Endothelial cell of umbilical vein (primary cell): ENCODE measurements around the gene EFEMP1. TPM values are rescaled to one million over a fixed set of nuclear protein-coding genes. Genes with fewer than 3 reads are reported as not detected.
"Not testable (repeated sequence)": the region's sequence is repeated elsewhere in the genome, so short reads cannot be mapped to it uniquely, and the experiment has no call there.

Experiments
- BruUV-seq: library from RNA; stranded (reverse); fragments of 400-500 nt; replicated peaks from 2 replicates; lab custom pipeline; 2021; lab: Mats Ljungman, UMichigan
- CTCF ChIA-PET: fragments of 300-600, 350-600 bp; sonication (Branson Sonifier 250); formaldehyde crosslinking; loops from one replicate; lab custom pipeline; 2021; ENCODE audit warnings: antibody characterized with exemption, inconsistent platforms; lab: Charles Lee
- POLR2A ChIA-PET: fragments of 300-600, 350-600 bp; sonication (Branson Sonifier 250); formaldehyde crosslinking; loops from one replicate; lab custom pipeline; 2021; ENCODE audit warnings: antibody characterized with exemption, inconsistent platforms; lab: Charles Lee
- DNase-seq: peaks from one replicate; pipeline ENCODE4 v3.0.0-alpha.2; 2011; ENCODE audit warnings: low read depth, low spot score
- FAIRE-seq: peaks from 2 replicates; lab custom pipeline; 2011; peaks lifted over from hg19 to GRCh38; lab: Jason Lieb, UNC
- H2AFZ ChIP-seq: 2 replicates; pipeline ENCODE4 v1.6.0; 2012; ENCODE audit warnings: low read depth, low read length, control low read depth, inconsistent platforms
- H3K27ac ChIP-seq: 2 replicates; pipeline ENCODE4 v1.5.1; 2011; ENCODE audit warnings: low read depth, mild to moderate bottlenecking, control low read depth, low read length, moderate library complexity; ENCODE audit not compliant: insufficient read depth
- H3K27me3 ChIP-seq, 2 experiments: 2 replicates each; pipeline versions ENCODE4 v1.6.0 to v1.6.1; 2011; ENCODE audit warnings: low read length in 2 of 2, mixed read lengths in 1 of 2; ENCODE audit not compliant: control insufficient read depth in 2 of 2, insufficient read depth in 2 of 2
- H3K36me3 ChIP-seq, 2 experiments: 2 replicates in 1 of 2; 3 replicates in 1 of 2; pipeline ENCODE4 v1.5.1; 2011; ENCODE audit warnings: low read length in 2 of 2, mild to moderate bottlenecking in 1 of 2, moderate library complexity in 1 of 2; ENCODE audit not compliant: control insufficient read depth in 2 of 2, insufficient read depth in 2 of 2; ENCODE audit errors: extremely low read depth in 1 of 2
- H3K4me1 ChIP-seq: 3 replicates; pipeline ENCODE4 v1.5.1; 2011; ENCODE audit warnings: mild to moderate bottlenecking, low read length; ENCODE audit not compliant: control insufficient read depth, insufficient read depth; ENCODE audit errors: extremely low read depth
- H3K4me2 ChIP-seq: 2 replicates; pipeline ENCODE4 v1.6.1; 2011; ENCODE audit warnings: low read length, control low read depth, mixed read lengths; ENCODE audit not compliant: insufficient read depth
- H3K4me3 ChIP-seq, 3 experiments: fragments of 200-600 bp in 1 of 3; sonication (generic), shearing (Covaris generic) in 1 of 3; replicated peaks in 1 of 3; 2 replicates each; pipeline ENCODE4 v1.5.1; 2011 to 2016; ENCODE audit warnings: control low read depth in 3 of 3, low read length in 3 of 3, mild to moderate bottlenecking in 2 of 3, inconsistent platforms in 1 of 3, low read depth in 1 of 3, moderate library complexity in 1 of 3; ENCODE audit not compliant: insufficient read depth in 1 of 3
- H3K79me2 ChIP-seq: 2 replicates; pipeline ENCODE4 v1.6.0; 2012; ENCODE audit warnings: low read length, inconsistent platforms; ENCODE audit not compliant: control insufficient read depth, insufficient read depth
- H3K9ac ChIP-seq: replicated peaks from 2 replicates; pipeline ENCODE3; 2011; ENCODE audit warnings: low read length, control low read depth; ENCODE audit not compliant: insufficient read depth; ENCODE audit errors: extremely low read depth
- H3K9me1 ChIP-seq: replicated peaks from 3 replicates; pipeline ENCODE4 v1.6.0; 2011; ENCODE audit warnings: mild to moderate bottlenecking, low read length; ENCODE audit not compliant: control insufficient read depth, insufficient read depth; ENCODE audit errors: extremely low read depth
- H3K9me3 ChIP-seq: replicated peaks from 2 replicates; pipeline ENCODE4 v1.5.1; 2012; ENCODE audit warnings: low read length, inconsistent platforms; ENCODE audit not compliant: control insufficient read depth, insufficient read depth
- H4K20me1 ChIP-seq: replicated peaks from 2 replicates; pipeline ENCODE3; 2011; ENCODE audit warnings: mild to moderate bottlenecking, low read length; ENCODE audit not compliant: control insufficient read depth, insufficient read depth; ENCODE audit errors: extremely low read depth
- EZH2 ChIP-seq: IDR thresholded peaks from 2 replicates; pipeline ENCODE4 v1.6.1; 2012; ENCODE audit warnings: borderline replicate concordance, low read depth, mild to moderate bottlenecking, moderate library complexity, low read length, inconsistent platforms; ENCODE audit not compliant: severe bottlenecking
- FOS ChIP-seq: IDR thresholded peaks from 2 replicates; pipeline ENCODE4 v1.6.1; 2011; ENCODE audit warnings: mild to moderate bottlenecking, low read length, moderate library complexity, borderline replicate concordance; ENCODE audit not compliant: insufficient read depth
- GATA2 ChIP-seq: IDR thresholded peaks from 2 replicates; pipeline ENCODE4 v1.7.0; 2011; ENCODE audit warnings: low read depth, mild to moderate bottlenecking, moderate library complexity, mixed read lengths, low read length; ENCODE audit not compliant: insufficient read length, insufficient read depth
- JUN ChIP-seq: IDR thresholded peaks from 2 replicates; pipeline ENCODE4 v1.6.1; 2011; ENCODE audit warnings: borderline replicate concordance, low read depth; ENCODE audit not compliant: insufficient read length, insufficient read depth
- MYC ChIP-seq: IDR thresholded peaks from one replicate; pipeline ENCODE4 v1.6.1; 2011; ENCODE audit warnings: mild to moderate bottlenecking, low read depth, low read length
- POLR2A ChIP-seq: IDR thresholded peaks from 2 replicates; pipeline ENCODE4 v1.6.1; 2012; ENCODE audit warnings: low read depth, mild to moderate bottlenecking, control low read depth, low read length
- POLR2AphosphoS5 ChIP-seq: IDR thresholded peaks from 2 replicates; pipeline ENCODE4 v1.6.1; 2012; ENCODE audit warnings: low read depth, mild to moderate bottlenecking, control low read depth, low read length, moderate library complexity; ENCODE audit not compliant: insufficient read depth
- dilution Hi-C: fragments of 300-500 bp; cut with MboI; formaldehyde crosslinking; loops from one replicate; pipeline ENCODE4 v1.15.0; 2019; ENCODE audit warnings: low sequenced_read_pairs; ENCODE audit not compliant: extremely low pct_ligation_motif_present
- intact Hi-C: fragments of 100-400 bp; cut with micrococcal nuclease; formaldehyde crosslinking; loops from one replicate; pipeline ENCODE4 v1.10.0; 2022
- polyA plus RNA-seq, 4 experiments: library from polyadenylated mRNA; depleted of rRNA in 3 of 4; stranded (reverse) in 3 of 4; unstranded in 1 of 4; fragments of >200 nt; gene quantifications; 2 replicates each; pipeline versions ENCODE4 v1.2.1 to v1.2.3, GENCODE V29; 2011 to 2012; ENCODE audit warnings: missing spikeins in 1 of 4
- total RNA-seq: library from RNA; stranded (reverse); gene quantifications from 2 replicates; pipeline ENCODE4 v1.2.3, GENCODE V29; 2021
- TF ChIP-seq, protein P1 (sequence below): IDR thresholded peaks from 2 replicates; pipeline ENCODE4 v1.6.1; 2011; ENCODE audit not compliant: insufficient read depth, insufficient read length
- TF ChIP-seq, protein P2 (sequence below), 2 donors: IDR thresholded peaks; 1 replicate in 1 of 2; 2 replicates in 1 of 2; pipeline ENCODE4 v1.5.1; 2011; ENCODE audit warnings: low read length in 2 of 2, mild to moderate bottlenecking in 2 of 2, moderate library complexity in 2 of 2, control low read depth in 1 of 2, inconsistent platforms in 1 of 2, low read depth in 1 of 2; ENCODE audit not compliant: insufficient read depth in 1 of 2; ENCODE audit errors: extremely low read depth in 1 of 2

Gene EFEMP1
- total and polyA plus RNA-seq, 2 donors (not counting 3 experiments of a cell fraction or from before 2014, with no cell fraction given): 2,981 to 11,813 TPM

DNA sequence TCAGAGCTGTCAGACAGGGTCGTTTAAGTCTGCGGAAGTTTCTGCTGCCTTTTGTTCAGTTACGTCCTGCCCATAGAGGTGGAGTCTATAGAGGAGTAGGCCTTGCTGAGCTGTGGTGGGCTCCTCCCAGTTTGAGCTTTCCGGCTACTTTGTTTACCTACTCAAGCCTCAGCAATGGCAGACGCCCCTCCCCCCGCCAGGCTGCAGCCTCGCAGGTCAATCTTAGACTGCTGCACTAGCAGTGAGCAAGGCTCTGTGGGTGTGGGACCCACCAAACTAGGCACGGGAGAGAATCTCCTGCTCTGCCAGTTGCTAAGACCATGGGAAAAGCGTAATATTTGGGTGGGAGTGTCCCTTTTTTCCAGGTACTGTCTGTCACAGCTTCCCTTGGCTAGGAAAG, 86.5 kb downstream of the EFEMP1 start:
- no peaks in the 10 kb centered on the region for H3K9me1 ChIP-seq
- ChIA-PET POLR2A (no interaction called here), CTCF (interaction anchor here (1.0 to 1.4 kb wide), 2 partner anchors 41 to 65 kb away, joined by 3 to 4 read pairs; no protein-coding TSS in a partner anchor)
- H3K36me3 ChIP-seq: no peaks in the 10 kb centered on the region
- BruUV-seq: no TSS peak
- H3K9ac ChIP-seq: no peak overlapping the region
- no peaks in the 10 kb centered on the region for H3K79me2 ChIP-seq
- H3K27ac ChIP-seq: no peak overlapping the region
- FAIRE-seq: no peak
- no peak overlapping the region for H3K4me2 ChIP-seq
- DNase-seq: no peak
- H3K4me3 ChIP-seq: no peak overlapping the region
- no peaks in the 10 kb centered on the region for H3K4me1 ChIP-seq
- TF ChIP-seq JUN (no peak), EZH2 (no peak), MYC (no peak), POLR2A (no peak), POLR2AphosphoS5 (no peak), GATA2 (no peak), FOS (no peak)
- TF ChIP-seq, protein P1, sequence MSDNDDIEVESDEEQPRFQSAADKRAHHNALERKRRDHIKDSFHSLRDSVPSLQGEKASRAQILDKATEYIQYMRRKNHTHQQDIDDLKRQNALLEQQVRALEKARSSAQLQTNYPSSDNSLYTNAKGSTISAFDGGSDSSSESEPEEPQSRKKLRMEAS: no peak
- TF ChIP-seq, protein P2, sequence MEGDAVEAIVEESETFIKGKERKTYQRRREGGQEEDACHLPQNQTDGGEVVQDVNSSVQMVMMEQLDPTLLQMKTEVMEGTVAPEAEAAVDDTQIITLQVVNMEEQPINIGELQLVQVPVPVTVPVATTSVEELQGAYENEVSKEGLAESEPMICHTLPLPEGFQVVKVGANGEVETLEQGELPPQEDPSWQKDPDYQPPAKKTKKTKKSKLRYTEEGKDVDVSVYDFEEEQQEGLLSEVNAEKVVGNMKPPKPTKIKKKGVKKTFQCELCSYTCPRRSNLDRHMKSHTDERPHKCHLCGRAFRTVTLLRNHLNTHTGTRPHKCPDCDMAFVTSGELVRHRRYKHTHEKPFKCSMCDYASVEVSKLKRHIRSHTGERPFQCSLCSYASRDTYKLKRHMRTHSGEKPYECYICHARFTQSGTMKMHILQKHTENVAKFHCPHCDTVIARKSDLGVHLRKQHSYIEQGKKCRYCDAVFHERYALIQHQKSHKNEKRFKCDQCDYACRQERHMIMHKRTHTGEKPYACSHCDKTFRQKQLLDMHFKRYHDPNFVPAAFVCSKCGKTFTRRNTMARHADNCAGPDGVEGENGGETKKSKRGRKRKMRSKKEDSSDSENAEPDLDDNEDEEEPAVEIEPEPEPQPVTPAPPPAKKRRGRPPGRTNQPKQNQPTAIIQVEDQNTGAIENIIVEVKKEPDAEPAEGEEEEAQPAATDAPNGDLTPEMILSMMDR (IDR thresholded peaks at IDR 0.05; ENCODE audit: extremely low read depth in 1 of 2, insufficient read depth in 1 of 2, low read depth in 1 of 2, low read length in 2 of 2): no peak
- H3K27me3 ChIP-seq: no peaks in the 10 kb centered on the region
- H4K20me1 ChIP-seq: no peaks in the 10 kb centered on the region
- dilution Hi-C loops: no loop called here
- intact Hi-C loops: no loop called here
- H3K9me3 ChIP-seq: no peaks in the 10 kb centered on the region
- H2AFZ ChIP-seq: no peak overlapping the region

- H3K9me3 ChIP-seq, DNase-seq, H3K4me2 ChIP-seq, H3K4me1 ChIP-seq, H3K9ac ChIP-seq, H2AFZ ChIP-seq, FAIRE-seq, dilution Hi-C loops, POLR2A ChIA-PET, H3K79me2 ChIP-seq, intact Hi-C loops, H3K36me3 ChIP-seq, H3K4me3 ChIP-seq, H3K27me3 ChIP-seq, H4K20me1 ChIP-seq, H3K9me1 ChIP-seq, CTCF ChIA-PET, BruUV-seq, H3K27ac ChIP-seq: not testable (repeated sequence)
Observed at GRCh38 chr2:55831671-55832410, 91.7 kb downstream of the EFEMP1 start.
